ENCODE measurements around the gene DPM2. TPM values are rescaled to one million over a fixed set of nuclear protein-coding genes. Genes with fewer than 3 reads are reported as not detected.

DPM2 gene
- total RNA-seq, 5 donors from 2014 or later (not counting 1 experiment from before 2014, with no cell fraction given), result 32.3 to 66.5 (median 60.5) TPM

DNA sequence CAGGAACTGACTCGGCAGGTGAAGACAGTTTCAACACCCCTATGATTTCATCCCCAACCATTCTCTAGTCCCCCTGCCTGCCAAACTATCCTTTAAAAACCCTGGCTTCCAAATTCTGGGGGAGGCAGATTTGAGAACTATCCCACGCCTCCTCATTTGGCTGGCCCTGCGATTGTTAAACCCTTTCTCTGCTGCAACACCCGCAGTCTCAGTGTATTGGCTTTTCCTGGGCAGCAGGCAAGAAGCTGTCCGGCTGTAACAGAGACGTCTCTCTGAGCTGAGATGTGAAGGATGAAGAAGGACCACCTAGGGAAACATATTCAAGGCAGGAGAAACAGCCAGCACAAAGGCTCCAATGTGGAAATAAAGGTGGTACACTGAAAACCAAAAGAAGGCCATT is 44.8 kb downstream of the DPM2 start:
- H3K27ac Mint-ChIP-seq, result peak overlapping the region; percentile 26 to 60
- no peak overlapping the region for H3K27ac ChIP-seq (ENCODE audit: low read length)
- H3K4me3 Mint-ChIP-seq, result no peak overlapping the region
- peaks cover 24 to 65% of the 10 kb centered on the region in 2 donors for H3K36me3 ChIP-seq (ENCODE audit: control insufficient read depth in 2 of 2, extremely low read depth in 1 of 2, insufficient read depth in 1 of 2, low read length in 1 of 2)
- no peak for ATAC-seq (replicated peaks in 1 of 4)
- WGBS (ENCODE audit: insufficient coverage), result 100% methylated on average over 5 of the region's 6 CpGs
- peaks cover 0 to 8% (median 0%) of the 10 kb centered on the region in 3 donors for H3K9me3 Mint-ChIP-seq
- H3K27me3 ChIP-seq (replicated peaks in 1 of 2; ENCODE audit: control insufficient read depth in 2 of 2, extremely low read depth in 1 of 2, insufficient read depth in 2 of 2, low read length in 1 of 2), result no peaks in the 10 kb centered on the region
- H3K27me3 Mint-ChIP-seq, result no peaks in the 10 kb centered on the region
- DNase-seq, result no peak
- peaks cover 0 to 16% of the 10 kb centered on the region in 2 experiments for H3K4me1 ChIP-seq (ENCODE audit: control insufficient read depth in 1 of 2, extremely low read depth in 1 of 2, insufficient read depth in 2 of 2, low read length in 2 of 2)
- no peaks in the 10 kb centered on the region for H3K9me3 ChIP-seq
- H3K36me3 Mint-ChIP-seq, result peaks cover 64% of the 10 kb centered on the region
- H3K4me3 ChIP-seq (ENCODE audit: control insufficient read depth in 1 of 2, extremely low read depth in 1 of 2, low read length in 1 of 2), result no peak overlapping the region
- CTCF ChIA-PET, result interaction anchor here in 1 of 2 donors (0.6 kb wide), 1 partner anchor 356 kb away, joined by 3 read pairs; no protein-coding TSS in a partner anchor
- POLR2A ChIA-PET, result no interaction called here
- H3K4me1 Mint-ChIP-seq, result peaks cover 15 to 26% (median 18%) of the 10 kb centered on the region in 3 donors

DNA sequence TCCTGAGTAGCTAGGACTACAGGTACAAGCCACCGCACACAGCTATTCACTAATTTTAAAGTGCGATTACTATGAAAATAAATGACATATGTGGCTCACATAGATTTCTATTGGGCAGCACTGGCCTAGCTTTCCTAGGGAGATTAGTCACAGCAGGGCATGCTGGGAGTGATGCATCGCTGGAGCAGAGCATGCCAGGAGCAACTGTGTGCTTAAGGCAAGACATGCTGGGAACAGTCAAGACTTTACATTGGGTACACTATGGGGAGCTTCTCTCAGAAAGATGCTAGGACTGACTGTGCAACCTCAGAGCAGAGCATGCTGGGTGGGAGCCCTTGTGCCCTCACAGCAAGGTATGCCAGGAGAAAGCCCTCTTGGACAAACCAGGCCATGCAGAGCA is 47.6 kb downstream of the DPM2 start:
- CTCF ChIA-PET, result no interaction called here
- H3K36me3 Mint-ChIP-seq, result peaks cover 63% of the 10 kb centered on the region
- WGBS (ENCODE audit: insufficient coverage), result 100% methylated on average over 1 of the region's 3 CpGs
- no peak overlapping the region for H3K4me3 Mint-ChIP-seq
- peaks cover 0 to 7% of the 10 kb centered on the region in 2 experiments for H3K4me1 ChIP-seq (ENCODE audit: control insufficient read depth in 1 of 2, extremely low read depth in 1 of 2, insufficient read depth in 2 of 2, low read length in 2 of 2)
- DNase-seq (no peak), ATAC-seq (replicated peaks in 1 of 4) (no peak)
- no peak overlapping the region for H3K27ac Mint-ChIP-seq
- no peaks in the 10 kb centered on the region for H3K9me3 ChIP-seq
- no peak overlapping the region for H3K4me3 ChIP-seq (ENCODE audit: control insufficient read depth in 1 of 2, extremely low read depth in 1 of 2, low read length in 1 of 2)
- peaks cover 8 to 20% (median 13%) of the 10 kb centered on the region in 3 donors for H3K4me1 Mint-ChIP-seq
- POLR2A ChIA-PET, result no interaction called here
- peaks cover 20 to 75% of the 10 kb centered on the region in 2 donors for H3K36me3 ChIP-seq (ENCODE audit: control insufficient read depth in 2 of 2, extremely low read depth in 1 of 2, insufficient read depth in 1 of 2, low read length in 1 of 2)
- H3K27me3 ChIP-seq (replicated peaks in 1 of 2; ENCODE audit: control insufficient read depth in 2 of 2, extremely low read depth in 1 of 2, insufficient read depth in 2 of 2, low read length in 1 of 2), result no peaks in the 10 kb centered on the region
- no peak overlapping the region for H3K27ac ChIP-seq (ENCODE audit: low read length)
- peaks cover 0 to 8% (median 0%) of the 10 kb centered on the region in 3 donors for H3K9me3 Mint-ChIP-seq
- no peaks in the 10 kb centered on the region for H3K27me3 Mint-ChIP-seq

DNA sequence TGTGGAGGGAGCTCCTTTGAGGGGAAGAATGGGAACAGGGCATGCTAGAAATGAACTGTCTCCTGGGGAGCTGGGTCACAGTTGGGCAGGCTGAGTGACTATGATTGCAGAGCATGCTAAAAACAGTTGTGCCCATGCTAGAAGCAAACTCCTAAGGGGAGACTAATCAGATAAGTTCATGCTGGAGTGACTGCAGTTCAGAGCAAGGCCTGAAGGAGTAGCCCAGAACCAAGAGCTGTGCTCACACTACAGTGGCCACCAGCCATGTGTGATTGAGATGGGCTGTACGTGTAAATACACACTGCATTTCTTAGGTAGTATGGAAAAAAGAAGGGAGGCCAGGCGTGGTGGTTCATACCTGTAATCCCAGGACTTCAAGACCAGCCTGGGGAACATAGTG is 49.9 kb downstream of the DPM2 start:
- peaks cover 0 to 7% of the 10 kb centered on the region in 2 experiments for H3K4me1 ChIP-seq (ENCODE audit: control insufficient read depth in 1 of 2, extremely low read depth in 1 of 2, insufficient read depth in 2 of 2, low read length in 2 of 2)
- ChIA-PET POLR2A (no interaction called here), CTCF (no interaction called here)
- Mint-ChIP-seq H3K36me3 (peaks cover 46% of the 10 kb centered on the region), H3K4me3 (no peak overlapping the region), H3K4me1 (peaks cover 13 to 20% (median 16%) of the 10 kb centered on the region in 3 donors), H3K9me3 (no peaks in the 10 kb centered on the region), H3K27me3 (no peaks in the 10 kb centered on the region), H3K27ac (peak overlapping the region in 1 of 2 donors; percentile 34)
- DNase-seq, result no peak
- H3K27ac ChIP-seq (ENCODE audit: low read length), result no peak overlapping the region
- H3K4me3 ChIP-seq (ENCODE audit: control insufficient read depth in 1 of 2, extremely low read depth in 1 of 2, low read length in 1 of 2), result no peak overlapping the region
- H3K36me3 ChIP-seq (ENCODE audit: control insufficient read depth in 2 of 2, extremely low read depth in 1 of 2, insufficient read depth in 1 of 2, low read length in 1 of 2), result peaks cover 11 to 56% of the 10 kb centered on the region in 2 donors
- no peaks in the 10 kb centered on the region for H3K27me3 ChIP-seq (replicated peaks in 1 of 2; ENCODE audit: control insufficient read depth in 2 of 2, extremely low read depth in 1 of 2, insufficient read depth in 2 of 2, low read length in 1 of 2)
- H3K9me3 ChIP-seq, result no peaks in the 10 kb centered on the region
- no CpG with 5 or more reads among the region's 2 CpGs for WGBS (ENCODE audit: insufficient coverage)
- ATAC-seq (replicated peaks in 1 of 4), result peak in 1 of 4 experiments; percentile 49

DNA sequence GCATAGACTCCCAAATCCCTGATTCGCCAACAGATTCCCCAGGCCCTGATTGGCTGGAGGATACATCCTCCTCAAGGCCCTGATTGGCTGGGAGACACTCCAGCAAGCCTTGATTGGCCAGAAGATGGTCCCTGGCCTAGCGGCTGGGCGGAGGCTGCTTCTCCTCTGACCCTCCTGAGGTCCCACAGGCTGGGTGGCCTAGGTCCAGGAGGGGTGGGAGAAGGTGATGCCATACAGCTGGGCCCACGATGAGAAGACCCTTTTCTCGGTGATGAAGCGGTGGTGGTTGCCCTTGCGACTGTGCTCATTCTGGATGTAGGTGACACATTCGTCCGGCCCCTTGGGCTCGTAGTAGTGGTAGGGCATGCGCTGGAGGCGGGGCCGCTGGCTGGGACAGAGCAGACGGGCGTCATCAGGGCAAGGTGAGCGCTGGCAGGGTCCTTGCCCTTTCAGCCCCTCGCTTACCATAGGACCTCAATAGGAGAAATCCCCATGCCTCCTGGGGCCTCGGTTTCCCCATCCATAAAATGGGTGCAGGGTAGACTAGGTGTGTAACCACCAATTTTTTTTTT is 51.2 kb downstream of the DPM2 start:
- Mint-ChIP-seq H3K27me3 (no peaks in the 10 kb centered on the region), H3K27ac (no peak overlapping the region), H3K4me3 (no peak overlapping the region), H3K36me3 (peaks cover 39% of the 10 kb centered on the region), H3K9me3 (no peaks in the 10 kb centered on the region), H3K4me1 (peaks cover 9 to 22% (median 18%) of the 10 kb centered on the region in 3 donors)
- Histone ChIP-seq H3K4me1 (ENCODE audit: control insufficient read depth in 1 of 2, extremely low read depth in 1 of 2, insufficient read depth in 2 of 2, low read length in 2 of 2) (peaks cover 0 to 7% of the 10 kb centered on the region in 2 experiments), H3K36me3 (ENCODE audit: control insufficient read depth in 2 of 2, extremely low read depth in 1 of 2, insufficient read depth in 1 of 2, low read length in 1 of 2) (peaks cover 9 to 48% of the 10 kb centered on the region in 2 donors), H3K27me3 (replicated peaks in 1 of 2; ENCODE audit: control insufficient read depth in 2 of 2, extremely low read depth in 1 of 2, insufficient read depth in 2 of 2, low read length in 1 of 2) (no peaks in the 10 kb centered on the region), H3K4me3 (ENCODE audit: control insufficient read depth in 1 of 2, extremely low read depth in 1 of 2, low read length in 1 of 2) (no peak overlapping the region), H3K9me3 (no peaks in the 10 kb centered on the region), H3K27ac (ENCODE audit: low read length) (no peak overlapping the region)
- WGBS (ENCODE audit: insufficient coverage), result 98% methylated on average over 16 of the region's 18 CpGs
- ATAC-seq (replicated peaks in 1 of 4) (no peak), DNase-seq (no peak)
- ChIA-PET POLR2A (no interaction called here), CTCF (no interaction called here)

- Histone ChIP-seq H3K4me3 (ENCODE audit: control insufficient read depth in 1 of 2, extremely low read depth in 1 of 2, low read length in 1 of 2) (no peak overlapping the region), H3K9me3 (no peaks in the 10 kb centered on the region), H3K27ac (ENCODE audit: low read length) (no peak overlapping the region), H3K27me3 (replicated peaks in 1 of 2; ENCODE audit: control insufficient read depth in 2 of 2, extremely low read depth in 1 of 2, insufficient read depth in 2 of 2, low read length in 1 of 2) (no peaks in the 10 kb centered on the region), H3K4me1 (ENCODE audit: control insufficient read depth in 1 of 2, extremely low read depth in 1 of 2, insufficient read depth in 2 of 2, low read length in 2 of 2) (peaks cover 0 to 7% of the 10 kb centered on the region in 2 experiments), H3K36me3 (ENCODE audit: control insufficient read depth in 2 of 2, extremely low read depth in 1 of 2, insufficient read depth in 1 of 2, low read length in 1 of 2) (peaks cover 4 to 42% of the 10 kb centered on the region in 2 donors)
- peaks cover 34% of the 10 kb centered on the region for H3K36me3 Mint-ChIP-seq
- 94% methylated on average over 5 of the region's 13 CpGs for whole genome bisulfite sequencing (ENCODE audit: insufficient coverage)
- H3K27me3 Mint-ChIP-seq, result no peaks in the 10 kb centered on the region
- H3K27ac Mint-ChIP-seq, result no peak overlapping the region
- POLR2A ChIA-PET, result no interaction called here
- no peak for ATAC-seq (replicated peaks in 1 of 4)
- CTCF ChIA-PET, result interaction anchor here in 1 of 2 donors (1.0 kb wide), 1 partner anchor 34 kb away, joined by 6 read pairs; no protein-coding TSS in a partner anchor
- peaks cover 9 to 22% (median 17%) of the 10 kb centered on the region in 3 donors for H3K4me1 Mint-ChIP-seq
- H3K9me3 Mint-ChIP-seq, result no peaks in the 10 kb centered on the region
- H3K4me3 Mint-ChIP-seq, result no peak overlapping the region
- no peak for DNase-seq
Measured at GRCh38 chr9:127885508-127886281, 52.0 kb downstream of the DPM2 start.

All from T-cell (primary cell).